Measurements from ENCODE around the gene MAP2K2.

Gene MAP2K2

DNA sequence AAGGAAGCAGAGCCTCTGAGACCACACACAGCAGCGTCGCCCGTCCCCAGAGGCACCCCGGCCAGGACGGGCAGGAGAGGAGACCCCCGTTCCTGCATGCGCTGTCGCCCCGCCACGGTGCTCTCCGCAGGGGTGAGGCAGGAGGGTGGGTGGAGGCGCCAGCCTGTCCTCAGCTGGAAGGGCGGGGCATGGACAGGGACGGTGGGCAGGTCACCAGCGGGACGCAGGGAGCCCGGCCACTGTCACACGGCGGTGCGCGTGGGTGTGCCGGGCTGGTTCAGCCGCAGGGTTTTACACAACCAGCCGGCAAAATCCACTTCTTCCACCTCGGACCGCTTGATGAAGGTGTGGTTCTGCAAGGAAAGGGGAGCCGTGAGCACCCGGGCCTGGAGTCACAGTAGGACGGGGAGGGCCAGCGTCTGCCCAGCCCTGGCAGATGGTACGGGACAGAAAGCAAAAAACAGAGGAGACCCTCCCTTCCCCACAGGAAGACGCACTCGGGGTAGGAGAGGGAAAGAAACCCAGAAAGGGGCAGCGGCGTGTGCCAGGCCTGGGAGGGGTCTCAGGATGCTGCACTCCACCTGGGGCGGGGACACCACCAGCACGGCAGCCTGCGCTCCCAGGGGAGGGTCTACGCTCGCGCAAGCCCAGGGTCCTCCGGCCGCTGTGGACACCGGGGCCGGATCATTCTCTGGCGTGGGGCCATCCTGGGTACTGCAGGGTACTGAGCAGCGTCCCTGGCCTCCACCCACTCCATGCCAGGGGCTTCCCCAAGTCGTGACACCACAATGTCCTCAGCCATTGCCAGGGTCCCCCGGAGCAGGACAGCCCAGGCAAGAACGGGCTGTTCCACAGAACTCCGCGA is 33.3 kb downstream of the MAP2K2 start:
- ATAC-seq = no peak
- no peak for TF ChIP-seq SNAI2 (CRISPR knock-in tag; IDR thresholded peaks at IDR 0.05)
- no peak for TF ChIP-seq ZNF565 (CRISPR knock-in tag; conservative IDR thresholded peaks at IDR 0.05; ENCODE audit: low read depth)
- TF ChIP-seq, protein P1, sequence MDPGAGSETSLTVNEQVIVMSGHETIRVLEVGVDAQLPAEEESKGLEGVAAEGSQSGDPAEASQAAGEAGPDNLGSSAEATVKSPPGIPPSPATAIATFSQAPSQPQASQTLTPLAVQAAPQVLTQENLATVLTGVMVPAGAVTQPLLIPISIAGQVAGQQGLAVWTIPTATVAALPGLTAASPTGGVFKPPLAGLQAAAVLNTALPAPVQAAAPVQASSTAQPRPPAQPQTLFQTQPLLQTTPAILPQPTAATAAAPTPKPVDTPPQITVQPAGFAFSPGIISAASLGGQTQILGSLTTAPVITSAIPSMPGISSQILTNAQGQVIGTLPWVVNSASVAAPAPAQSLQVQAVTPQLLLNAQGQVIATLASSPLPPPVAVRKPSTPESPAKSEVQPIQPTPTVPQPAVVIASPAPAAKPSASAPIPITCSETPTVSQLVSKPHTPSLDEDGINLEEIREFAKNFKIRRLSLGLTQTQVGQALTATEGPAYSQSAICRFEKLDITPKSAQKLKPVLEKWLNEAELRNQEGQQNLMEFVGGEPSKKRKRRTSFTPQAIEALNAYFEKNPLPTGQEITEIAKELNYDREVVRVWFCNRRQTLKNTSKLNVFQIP (CRISPR knock-in tag; IDR thresholded peaks at IDR 0.05; ENCODE audit: borderline replicate concordance, low read depth) = no peak
- TF ChIP-seq BACH2 (CRISPR knock-in tag; IDR thresholded peaks at IDR 0.05; ENCODE audit: borderline replicate concordance) = no peak
- TF ChIP-seq TCF4 (CRISPR knock-in tag; IDR thresholded peaks at IDR 0.05; ENCODE audit: borderline replicate concordance) = no peak
- no peak for TF ChIP-seq ZNF70 (CRISPR knock-in tag; IDR thresholded peaks at IDR 0.05)
- no peak for TF ChIP-seq ARNTL (CRISPR knock-in tag; IDR thresholded peaks at IDR 0.05; ENCODE audit: borderline replicate concordance, low read depth)
- TF ChIP-seq GLIS3 (CRISPR knock-in tag; IDR thresholded peaks at IDR 0.05) = no peak
- no peak for TF ChIP-seq CSDC2 (CRISPR knock-in tag; IDR thresholded peaks at IDR 0.05)
- TF ChIP-seq ZC3H10 (CRISPR knock-in tag; IDR thresholded peaks at IDR 0.05) = no peak
- TF ChIP-seq, protein P2, sequence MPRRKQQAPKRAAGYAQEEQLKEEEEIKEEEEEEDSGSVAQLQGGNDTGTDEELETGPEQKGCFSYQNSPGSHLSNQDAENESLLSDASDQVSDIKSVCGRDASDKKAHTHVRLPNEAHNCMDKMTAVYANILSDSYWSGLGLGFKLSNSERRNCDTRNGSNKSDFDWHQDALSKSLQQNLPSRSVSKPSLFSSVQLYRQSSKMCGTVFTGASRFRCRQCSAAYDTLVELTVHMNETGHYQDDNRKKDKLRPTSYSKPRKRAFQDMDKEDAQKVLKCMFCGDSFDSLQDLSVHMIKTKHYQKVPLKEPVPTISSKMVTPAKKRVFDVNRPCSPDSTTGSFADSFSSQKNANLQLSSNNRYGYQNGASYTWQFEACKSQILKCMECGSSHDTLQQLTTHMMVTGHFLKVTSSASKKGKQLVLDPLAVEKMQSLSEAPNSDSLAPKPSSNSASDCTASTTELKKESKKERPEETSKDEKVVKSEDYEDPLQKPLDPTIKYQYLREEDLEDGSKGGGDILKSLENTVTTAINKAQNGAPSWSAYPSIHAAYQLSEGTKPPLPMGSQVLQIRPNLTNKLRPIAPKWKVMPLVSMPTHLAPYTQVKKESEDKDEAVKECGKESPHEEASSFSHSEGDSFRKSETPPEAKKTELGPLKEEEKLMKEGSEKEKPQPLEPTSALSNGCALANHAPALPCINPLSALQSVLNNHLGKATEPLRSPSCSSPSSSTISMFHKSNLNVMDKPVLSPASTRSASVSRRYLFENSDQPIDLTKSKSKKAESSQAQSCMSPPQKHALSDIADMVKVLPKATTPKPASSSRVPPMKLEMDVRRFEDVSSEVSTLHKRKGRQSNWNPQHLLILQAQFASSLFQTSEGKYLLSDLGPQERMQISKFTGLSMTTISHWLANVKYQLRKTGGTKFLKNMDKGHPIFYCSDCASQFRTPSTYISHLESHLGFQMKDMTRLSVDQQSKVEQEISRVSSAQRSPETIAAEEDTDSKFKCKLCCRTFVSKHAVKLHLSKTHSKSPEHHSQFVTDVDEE (CRISPR knock-in tag; IDR thresholded peaks at IDR 0.05) = no peak
- no peak for TF ChIP-seq ZFP30 (CRISPR knock-in tag; IDR thresholded peaks at IDR 0.05)
- no peak for TF ChIP-seq ZFP3 (CRISPR knock-in tag; IDR thresholded peaks at IDR 0.05)
- TF ChIP-seq, protein P3, sequence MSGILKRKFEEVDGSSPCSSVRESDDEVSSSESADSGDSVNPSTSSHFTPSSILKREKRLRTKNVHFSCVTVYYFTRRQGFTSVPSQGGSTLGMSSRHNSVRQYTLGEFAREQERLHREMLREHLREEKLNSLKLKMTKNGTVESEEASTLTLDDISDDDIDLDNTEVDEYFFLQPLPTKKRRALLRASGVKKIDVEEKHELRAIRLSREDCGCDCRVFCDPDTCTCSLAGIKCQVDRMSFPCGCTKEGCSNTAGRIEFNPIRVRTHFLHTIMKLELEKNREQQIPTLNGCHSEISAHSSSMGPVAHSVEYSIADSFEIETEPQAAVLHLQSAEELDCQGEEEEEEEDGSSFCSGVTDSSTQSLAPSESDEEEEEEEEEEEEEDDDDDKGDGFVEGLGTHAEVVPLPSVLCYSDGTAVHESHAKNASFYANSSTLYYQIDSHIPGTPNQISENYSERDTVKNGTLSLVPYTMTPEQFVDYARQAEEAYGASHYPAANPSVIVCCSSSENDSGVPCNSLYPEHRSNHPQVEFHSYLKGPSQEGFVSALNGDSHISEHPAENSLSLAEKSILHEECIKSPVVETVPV (CRISPR knock-in tag; IDR thresholded peaks at IDR 0.05) = no peak

DNA sequence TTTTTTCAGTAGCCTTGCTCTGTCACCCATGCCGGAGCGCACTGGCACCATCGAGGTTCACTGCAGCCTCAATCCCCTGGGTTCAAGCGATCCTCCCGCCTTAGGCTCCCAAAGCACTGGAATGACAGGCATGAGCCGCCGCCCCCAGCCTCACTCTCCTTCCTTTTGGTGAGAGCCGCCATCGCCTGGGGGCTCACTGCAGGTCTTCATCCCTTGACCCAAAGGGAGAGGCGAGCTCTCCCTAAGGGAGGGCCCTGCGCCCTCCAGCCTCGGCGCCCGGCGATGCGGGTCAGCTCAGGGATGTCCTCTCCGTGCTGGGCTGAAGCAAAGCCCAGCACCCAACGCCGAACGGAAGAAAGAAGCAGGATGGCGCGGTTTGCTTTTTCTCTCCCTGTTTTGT is 34.0 kb downstream of the MAP2K2 start:
- no peak for ATAC-seq
- TF ChIP-seq, protein P4, sequence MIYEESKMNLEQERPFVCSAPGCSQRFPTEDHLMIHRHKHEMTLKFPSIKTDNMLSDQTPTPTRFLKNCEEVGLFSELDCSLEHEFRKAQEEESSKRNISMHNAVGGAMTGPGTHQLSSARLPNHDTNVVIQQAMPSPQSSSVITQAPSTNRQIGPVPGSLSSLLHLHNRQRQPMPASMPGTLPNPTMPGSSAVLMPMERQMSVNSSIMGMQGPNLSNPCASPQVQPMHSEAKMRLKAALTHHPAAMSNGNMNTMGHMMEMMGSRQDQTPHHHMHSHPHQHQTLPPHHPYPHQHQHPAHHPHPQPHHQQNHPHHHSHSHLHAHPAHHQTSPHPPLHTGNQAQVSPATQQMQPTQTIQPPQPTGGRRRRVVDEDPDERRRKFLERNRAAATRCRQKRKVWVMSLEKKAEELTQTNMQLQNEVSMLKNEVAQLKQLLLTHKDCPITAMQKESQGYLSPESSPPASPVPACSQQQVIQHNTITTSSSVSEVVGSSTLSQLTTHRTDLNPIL (CRISPR knock-in tag; IDR thresholded peaks at IDR 0.05; ENCODE audit: low read depth) = no peak
- TF ChIP-seq ESRRG (CRISPR knock-in tag; IDR thresholded peaks at IDR 0.05) = no peak
- no peak for TF ChIP-seq ARNTL (CRISPR knock-in tag; IDR thresholded peaks at IDR 0.05; ENCODE audit: borderline replicate concordance, low read depth)
- TF ChIP-seq OSR1 (CRISPR knock-in tag; IDR thresholded peaks at IDR 0.05) = no peak
- no peak for TF ChIP-seq SNAI2 (CRISPR knock-in tag; IDR thresholded peaks at IDR 0.05)
- no peak for TF ChIP-seq GLIS3 (CRISPR knock-in tag; IDR thresholded peaks at IDR 0.05)
- TF ChIP-seq BACH2 (CRISPR knock-in tag; IDR thresholded peaks at IDR 0.05; ENCODE audit: borderline replicate concordance) = no peak
- no peak for TF ChIP-seq ZFP3 (CRISPR knock-in tag; IDR thresholded peaks at IDR 0.05)
- TF ChIP-seq ZFP30 (CRISPR knock-in tag; IDR thresholded peaks at IDR 0.05) = no peak
- no peak for TF ChIP-seq ZNF70 (CRISPR knock-in tag; IDR thresholded peaks at IDR 0.05)
- TF ChIP-seq CSDC2 (CRISPR knock-in tag; IDR thresholded peaks at IDR 0.05) = no peak
- TF ChIP-seq ZNF565 (CRISPR knock-in tag; conservative IDR thresholded peaks at IDR 0.05; ENCODE audit: low read depth) = no peak
- TF ChIP-seq, protein P1 (CRISPR knock-in tag; IDR thresholded peaks at IDR 0.05; ENCODE audit: borderline replicate concordance, low read depth) = no peak
- no peak for TF ChIP-seq ISL1 (CRISPR knock-in tag; IDR thresholded peaks at IDR 0.05)
- TF ChIP-seq, protein P2 (CRISPR knock-in tag; IDR thresholded peaks at IDR 0.05) = no peak
